ENCODE measurements around the gene CHADL.

Gene CHADL

GRCh38 chr22:41249442-41249841 is 8.7 kb upstream of the CHADL start:
- TF ChIP-seq, protein P1, sequence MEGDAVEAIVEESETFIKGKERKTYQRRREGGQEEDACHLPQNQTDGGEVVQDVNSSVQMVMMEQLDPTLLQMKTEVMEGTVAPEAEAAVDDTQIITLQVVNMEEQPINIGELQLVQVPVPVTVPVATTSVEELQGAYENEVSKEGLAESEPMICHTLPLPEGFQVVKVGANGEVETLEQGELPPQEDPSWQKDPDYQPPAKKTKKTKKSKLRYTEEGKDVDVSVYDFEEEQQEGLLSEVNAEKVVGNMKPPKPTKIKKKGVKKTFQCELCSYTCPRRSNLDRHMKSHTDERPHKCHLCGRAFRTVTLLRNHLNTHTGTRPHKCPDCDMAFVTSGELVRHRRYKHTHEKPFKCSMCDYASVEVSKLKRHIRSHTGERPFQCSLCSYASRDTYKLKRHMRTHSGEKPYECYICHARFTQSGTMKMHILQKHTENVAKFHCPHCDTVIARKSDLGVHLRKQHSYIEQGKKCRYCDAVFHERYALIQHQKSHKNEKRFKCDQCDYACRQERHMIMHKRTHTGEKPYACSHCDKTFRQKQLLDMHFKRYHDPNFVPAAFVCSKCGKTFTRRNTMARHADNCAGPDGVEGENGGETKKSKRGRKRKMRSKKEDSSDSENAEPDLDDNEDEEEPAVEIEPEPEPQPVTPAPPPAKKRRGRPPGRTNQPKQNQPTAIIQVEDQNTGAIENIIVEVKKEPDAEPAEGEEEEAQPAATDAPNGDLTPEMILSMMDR (IDR thresholded peaks at IDR 0.05; ENCODE audit: control extremely low read depth, extremely low read depth, low read depth, missing control alignments), result no peak
- ChIA-PET POLR2A (no interaction called here), CTCF (interaction anchor here (0.7 kb wide), 1 partner anchor 327 kb away, joined by 3 read pairs; no protein-coding TSS in a partner anchor)
- no peak for DNase-seq (ENCODE audit: extremely low spot score)

DNA sequence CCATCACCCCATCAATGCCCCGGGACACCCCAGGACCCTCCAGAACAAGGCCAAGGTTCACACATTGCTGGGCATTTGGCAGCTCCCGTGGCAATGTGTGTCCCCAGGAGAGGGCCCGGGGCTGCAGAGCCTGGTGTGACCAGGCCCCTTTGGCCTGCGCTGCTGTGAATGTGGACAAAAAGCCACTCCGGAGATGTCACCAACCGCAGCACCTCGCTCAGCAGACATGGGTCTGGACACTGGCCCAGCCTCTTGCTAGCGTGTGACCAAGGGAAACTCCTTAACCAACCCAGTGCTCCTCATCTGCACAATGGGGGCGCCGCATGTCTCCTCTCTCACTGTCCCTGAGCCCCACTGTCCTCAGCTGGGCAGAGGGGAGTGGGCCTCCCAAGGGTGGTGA is 8.0 kb upstream of the CHADL start:
- POLR2A ChIA-PET, result no interaction called here
- CTCF ChIA-PET, result interaction anchor here (1.6 kb wide), 1 partner anchor 11 kb away, joined by 4 read pairs; no protein-coding TSS in a partner anchor
- no peak for DNase-seq (ENCODE audit: extremely low spot score)
- TF ChIP-seq, protein P1 (IDR thresholded peaks at IDR 0.05; ENCODE audit: control extremely low read depth, extremely low read depth, low read depth, missing control alignments), result no peak

GRCh38 chr22:41248314-41248713 is 7.6 kb upstream of the CHADL start:
- no peak for DNase-seq (ENCODE audit: extremely low spot score)
- CTCF ChIA-PET, result interaction anchor here (1.5 to 1.6 kb wide), 2 partner anchors 11 to 13 kb away, joined by 4 read pairs; no protein-coding TSS in a partner anchor
- POLR2A ChIA-PET, result no interaction called here
- TF ChIP-seq, protein P1 (IDR thresholded peaks at IDR 0.05; ENCODE audit: control extremely low read depth, extremely low read depth, low read depth, missing control alignments), result no peak

- ChIA-PET POLR2A (no interaction called here), CTCF (interaction anchor here (1.5 to 1.6 kb wide), 2 partner anchors 10 to 14 kb away, joined by 4 read pairs; no protein-coding TSS in a partner anchor)
- no peak for DNase-seq (ENCODE audit: extremely low spot score)
Observed at GRCh38 chr22:41247703-41248102, 7.0 kb upstream of the CHADL start.

DNA sequence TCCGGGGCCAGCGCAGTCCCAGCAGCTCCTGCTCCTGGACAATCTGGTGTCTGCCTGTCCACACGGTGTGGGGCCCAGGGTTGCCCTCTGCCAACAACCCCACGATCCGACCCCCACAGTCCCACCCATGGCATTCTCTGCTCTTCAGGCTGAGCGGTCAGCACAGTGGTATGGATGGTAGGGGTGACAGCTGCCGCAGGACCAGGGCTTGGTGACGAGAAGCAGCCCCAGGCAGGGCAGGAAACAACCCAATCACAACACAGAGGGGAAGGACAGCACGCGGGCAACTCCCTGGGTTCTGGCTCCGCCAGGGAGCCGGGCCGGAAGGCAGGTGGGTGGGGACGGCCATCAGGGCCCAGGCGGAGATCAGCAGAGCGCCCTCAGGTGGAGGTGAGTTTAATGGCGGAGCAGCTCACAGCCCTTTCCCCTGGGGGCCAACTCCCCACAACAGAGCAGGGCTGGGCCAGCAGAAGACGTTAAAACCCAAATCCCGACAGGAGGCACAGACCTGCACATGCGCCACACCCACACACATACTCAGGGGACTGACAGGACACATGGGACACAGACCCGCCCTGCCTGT is 5.3 kb upstream of the CHADL start:
- no peak for DNase-seq (ENCODE audit: extremely low spot score)
- ChIA-PET CTCF (interaction anchor here (1.3 to 1.4 kb wide), 2 partner anchors 8 to 9 kb away, joined by 3 to 4 read pairs; no protein-coding TSS in a partner anchor), POLR2A (interaction anchor here (0.6 kb wide), 1 partner anchor 373 kb away, joined by 3 read pairs; no protein-coding TSS in a partner anchor)
- TF ChIP-seq, protein P1 (IDR thresholded peaks at IDR 0.05; ENCODE audit: control extremely low read depth, extremely low read depth, low read depth, missing control alignments), result no peak

More at GRCh38 chr22:41247703-41248102, 7.0 kb upstream of the CHADL start:
- TF ChIP-seq, protein P1 (IDR thresholded peaks at IDR 0.05; ENCODE audit: control extremely low read depth, extremely low read depth, low read depth, missing control alignments), result no peak

- DNase-seq (ENCODE audit: extremely low spot score), result no peak
- TF ChIP-seq, protein P1 (IDR thresholded peaks at IDR 0.05; ENCODE audit: control extremely low read depth, extremely low read depth, low read depth, missing control alignments), result no peak
- ChIA-PET CTCF (interaction anchor here (1.0 to 1.3 kb wide), 2 partner anchors 321 to 322 kb away, joined by 3 to 5 read pairs; no protein-coding TSS in a partner anchor), POLR2A (interaction anchor here (0.7 kb wide), 1 partner anchor 716 kb away, joined by 10 read pairs; no protein-coding TSS in a partner anchor)
Observed at GRCh38 chr22:41243361-41243760, 2.6 kb upstream of the CHADL start.

Data from GM10248 (cell line).